HCT116 (cell line): ENCODE results near the gene RPS6KA2. TPM values are rescaled to one million over a fixed set of nuclear protein-coding genes. Genes with fewer than 3 reads are reported as not detected.
"Not testable (repeated sequence)": the region's sequence is repeated elsewhere in the genome, so short reads cannot be mapped to it uniquely, and the experiment has no call there.

Experiments
- ATAC-seq: fragments of 200-7000 bp; cut with Tn5 transposase; 2 replicates; pipeline ENCODE4 v1.9.1; 2020; ENCODE audit warnings: mild to moderate bottlenecking, moderate library complexity
- BruUV-seq: library from RNA; stranded (reverse); fragments of 400-500 nt; replicated peaks from 2 replicates; lab custom pipeline; 2021; lab: Mats Ljungman, UMichigan
- CTCF ChIA-PET: fragments of 300-600 bp; sonication (Branson Sonifier 250); formaldehyde crosslinking; loops from one replicate; lab custom pipeline; 2021; ENCODE audit warnings: antibody characterized with exemption; lab: Charles Lee
- POLR2A ChIA-PET: fragments of 300-600, 350-600 bp; sonication (Branson Sonifier 250); formaldehyde crosslinking; loops from one replicate; lab custom pipeline; 2021; ENCODE audit warnings: antibody characterized with exemption; lab: Charles Lee
- RAD21 ChIA-PET, 2 experiments: fragments of 300-600 bp; sonication (Branson Sonifier 250); formaldehyde crosslinking; loops; one replicate each; lab custom pipeline; 2023; ENCODE audit warnings: low total read pairs in 2 of 2; ENCODE audit not compliant: uncharacterized antibody in 2 of 2, unreplicated experiment in 2 of 2, low non-redundant PET in 1 of 2; lab: Charles Lee
- DNase-seq: peaks from one replicate; pipeline ENCODE4 v3.0.0-alpha.2; 2010; ENCODE audit warnings: low read depth, low spot score
- H2AFZ ChIP-seq: fragments of 200-600 bp; shearing (Covaris generic), sonication (generic); 2 replicates; pipeline ENCODE4 v1.6.1; 2017; ENCODE audit warnings: low read depth, mixed run types, mixed read lengths, antibody characterized with exemption, low read length; ENCODE audit not compliant: poor library complexity, severe bottlenecking
- H3K27ac ChIP-seq: 2 replicates; pipeline ENCODE4 v1.5.1; 2012; ENCODE audit warnings: low read depth, low read length
- H3K27me3 ChIP-seq: fragments of 200-600 bp; sonication (generic); 2 replicates; pipeline ENCODE4 v1.6.1; 2016; ENCODE audit warnings: mixed run types, low read length, mixed read lengths; ENCODE audit not compliant: insufficient read depth
- H3K36me3 ChIP-seq, 2 experiments: fragments of 200-500 bp in 1 of 2; fragments of 200-600 bp in 1 of 2; sonication (Bioruptor generic) in 1 of 2; sonication (generic) in 1 of 2; 2 replicates each; pipeline versions ENCODE4 v1.5.1 to v1.6.1; 2014 to 2016; ENCODE audit warnings: low read length in 2 of 2, inconsistent platforms in 1 of 2, mixed read lengths in 1 of 2, mixed run types in 1 of 2; ENCODE audit not compliant: insufficient read depth in 2 of 2, control insufficient read depth in 1 of 2
- H3K4me1 ChIP-seq, 2 experiments: fragments of 200-600 bp in 1 of 2; sonication (generic) in 1 of 2; 2 replicates each; pipeline versions ENCODE4 v1.5.1 to v1.6.1; 2012 to 2017; ENCODE audit warnings: low read length in 2 of 2, inconsistent platforms in 1 of 2, mild to moderate bottlenecking in 1 of 2, mixed read lengths in 1 of 2, mixed run types in 1 of 2, moderate library complexity in 1 of 2; ENCODE audit not compliant: insufficient read depth in 2 of 2, control insufficient read depth in 1 of 2
- H3K4me2 ChIP-seq: fragments of 200-600 bp; sonication (generic); 2 replicates; pipeline ENCODE4 v1.6.1; 2017; ENCODE audit warnings: mixed run types, low read length, mixed read lengths
- H3K4me3 ChIP-seq, 2 experiments: fragments of 200-600 bp in 1 of 2; sonication (generic) in 1 of 2; replicated peaks in 1 of 2; 2 replicates each; pipeline ENCODE4 v1.5.1; 2011 to 2016; ENCODE audit warnings: low read length in 2 of 2, control low read depth in 1 of 2, low read depth in 1 of 2, mild to moderate bottlenecking in 1 of 2, mixed read lengths in 1 of 2, mixed run types in 1 of 2
- H3K79me2 ChIP-seq: fragments of 200-600 bp; sonication (generic); 2 replicates; pipeline ENCODE4 v1.6.1; 2017; ENCODE audit warnings: mild to moderate bottlenecking, mixed run types, low read length, moderate library complexity, mixed read lengths; ENCODE audit not compliant: insufficient read depth
- H3K9ac ChIP-seq: fragments of 200-600 bp; sonication (generic); 2 replicates; pipeline ENCODE4 v1.6.1; 2016; ENCODE audit warnings: low read length, mixed read lengths
- H3K9me2 ChIP-seq: fragments of 200-600 bp; sonication (generic), shearing (Covaris generic); 2 replicates; pipeline ENCODE4 v1.6.1; 2017; ENCODE audit warnings: mixed run types, mild to moderate bottlenecking, moderate library complexity; ENCODE audit not compliant: insufficient read depth
- H3K9me3 ChIP-seq, 2 experiments: fragments of 200-500 bp in 1 of 2; fragments of 200-600 bp in 1 of 2; sonication (Bioruptor generic) in 1 of 2; sonication (generic) in 1 of 2; 2 replicates each; pipeline ENCODE4 v1.6.1; 2014 to 2017; ENCODE audit warnings: low read length in 2 of 2, mixed read lengths in 2 of 2, inconsistent platforms in 1 of 2, low read depth in 1 of 2, mild to moderate bottlenecking in 1 of 2, mixed run types in 1 of 2, moderate library complexity in 1 of 2; ENCODE audit not compliant: control insufficient read depth in 1 of 2, insufficient read depth in 1 of 2
- H4K20me1 ChIP-seq: fragments of 200-600 bp; sonication (generic), shearing (Covaris generic); 2 replicates; pipeline ENCODE4 v1.6.1; 2017; ENCODE audit warnings: mixed run types, mild to moderate bottlenecking, moderate library complexity; ENCODE audit not compliant: insufficient read depth
- CBX3 ChIP-seq: IDR thresholded peaks from 2 replicates; pipeline ENCODE4 v1.6.1; 2012; ENCODE audit warnings: low read depth
- ELF1 ChIP-seq: IDR thresholded peaks from 2 replicates; pipeline ENCODE4 v1.6.1; 2012; ENCODE audit warnings: low read depth, borderline replicate concordance
- EZH2phosphoT487 ChIP-seq: fragments of 200-600 bp; IDR thresholded peaks from 2 replicates; pipeline ENCODE4 v1.6.1; 2018; ENCODE audit warnings: antibody characterized with exemption, borderline replicate concordance
- FOSL1 ChIP-seq: IDR thresholded peaks from 2 replicates; pipeline ENCODE4 v1.6.1; 2012; ENCODE audit warnings: low read depth
- JUND ChIP-seq: IDR thresholded peaks from 2 replicates; pipeline ENCODE4 v1.6.1; 2012
- MAX ChIP-seq: IDR thresholded peaks from 2 replicates; pipeline ENCODE4 v1.6.1; 2012
- POLR2A ChIP-seq: IDR thresholded peaks from 2 replicates; pipeline ENCODE4 v1.7.0; 2011; ENCODE audit warnings: borderline replicate concordance; ENCODE audit not compliant: insufficient read depth, insufficient read length; ENCODE audit errors: extremely low read depth
- POLR2AphosphoS5 ChIP-seq: IDR thresholded peaks from 2 replicates; pipeline ENCODE4 v1.6.1; 2011; ENCODE audit warnings: mild to moderate bottlenecking, low read depth, low read length, moderate library complexity
- RAD21 ChIP-seq: IDR thresholded peaks from 2 replicates; pipeline ENCODE4 v1.6.1; 2012; ENCODE audit warnings: low read depth, mild to moderate bottlenecking
- TCF7L2 ChIP-seq: IDR thresholded peaks from 2 replicates; pipeline ENCODE4 v1.7.0; 2011; ENCODE audit warnings: borderline replicate concordance, inconsistent platforms; ENCODE audit not compliant: insufficient read depth, insufficient read length; ENCODE audit errors: extremely low read depth
- YY1 ChIP-seq: IDR thresholded peaks from 2 replicates; pipeline ENCODE4 v1.6.1; 2011; ENCODE audit warnings: low read length, low read depth, moderate library complexity, mild to moderate bottlenecking; ENCODE audit not compliant: insufficient replicate concordance; ENCODE audit errors: extremely low read depth
- ZBTB33 ChIP-seq: IDR thresholded peaks from 2 replicates; pipeline ENCODE4 v1.6.1; 2011; ENCODE audit warnings: mild to moderate bottlenecking, low read length, moderate library complexity; ENCODE audit not compliant: insufficient replicate concordance; ENCODE audit errors: extremely low read depth
- ZFX ChIP-seq: fragments of 450-650 bp; IDR thresholded peaks from 2 replicates; pipeline ENCODE4 v1.6.1; 2017
- ZNF274 ChIP-seq: fragments of 200-500 bp; sonication (Bioruptor generic); IDR thresholded peaks from 2 replicates; pipeline ENCODE4 v1.6.1; 2014; ENCODE audit warnings: mild to moderate bottlenecking, low read depth, low read length, inconsistent platforms
- intact Hi-C: fragments of 100-400 bp; cut with micrococcal nuclease; formaldehyde crosslinking; loops from 2 replicates; pipeline ENCODE4 v1.10.0; 2022
- total RNA-seq: library from RNA; stranded (reverse); gene quantifications from one replicate; pipeline ENCODE4 v1.2.1, GENCODE V29; 2021; ENCODE audit not compliant: unreplicated experiment

Gene RPS6KA2
- total RNA-seq, 1 experiment from 2014 or later: 8.5 TPM

GRCh38 chr6:166392755-166393534, 234.1 kb downstream of the RPS6KA2 start:
- H3K9me3 ChIP-seq, POLR2A ChIA-PET, intact Hi-C loops: not testable (repeated sequence)

GRCh38 chr6:166389119-166389518, 237.9 kb downstream of the RPS6KA2 start:
- BruUV-seq: no TSS peak
- Histone ChIP-seq H3K4me1 (peaks cover 4% of the 10 kb centered on the region in 2 experiments; a peak in 3 of 4 replicates), H3K9me3 (no peaks in the 10 kb centered on the region), H2AFZ (no peak overlapping the region), H3K4me3 (no peak overlapping the region), H3K4me2 (no peak overlapping the region), H3K27me3 (no peaks in the 10 kb centered on the region), H3K9ac (no peak overlapping the region), H3K27ac (no peak overlapping the region), H3K9me2 (no peaks in the 10 kb centered on the region), H3K79me2 (no peaks in the 10 kb centered on the region), H4K20me1 (no peaks in the 10 kb centered on the region), H3K36me3 (no peaks in the 10 kb centered on the region)
- DNase-seq (no peak), ATAC-seq (no peak)
- ChIA-PET CTCF (no interaction called here), RAD21 (no interaction called here), POLR2A (no interaction called here)
- intact Hi-C loops: no loop called here
- TF ChIP-seq ZFX (no peak), MAX (no peak), YY1 (no peak), ZBTB33 (no peak), CBX3 (no peak), POLR2A (no peak), FOSL1 (no peak), RAD21 (no peak), POLR2AphosphoS5 (no peak), ELF1 (no peak), ZNF274 (no peak), JUND (no peak), EZH2phosphoT487 (no peak), TCF7L2 (no peak)

More at GRCh38 chr6:166392755-166393534, 234.1 kb downstream of the RPS6KA2 start:
- H3K4me1 ChIP-seq, H3K4me2 ChIP-seq, H3K9ac ChIP-seq, H2AFZ ChIP-seq, RAD21 ChIA-PET, H3K27ac ChIP-seq, H3K27me3 ChIP-seq, ATAC-seq, H3K79me2 ChIP-seq, DNase-seq, BruUV-seq, H3K36me3 ChIP-seq, H3K4me3 ChIP-seq, H4K20me1 ChIP-seq, H3K9me2 ChIP-seq: not testable (repeated sequence)
- CTCF ChIA-PET: interaction anchor here (2.3 kb wide), 1 partner anchor 8 kb away, joined by 9 read pairs; no protein-coding TSS in a partner anchor
